Measurements from ENCODE around the gene CNDP2. TPM values are rescaled to one million over a fixed set of nuclear protein-coding genes. Genes with fewer than 3 reads are reported as not detected.

The CNDP2 gene
- total RNA-seq, 1 experiment from 2014 or later, result 161 TPM

DNA sequence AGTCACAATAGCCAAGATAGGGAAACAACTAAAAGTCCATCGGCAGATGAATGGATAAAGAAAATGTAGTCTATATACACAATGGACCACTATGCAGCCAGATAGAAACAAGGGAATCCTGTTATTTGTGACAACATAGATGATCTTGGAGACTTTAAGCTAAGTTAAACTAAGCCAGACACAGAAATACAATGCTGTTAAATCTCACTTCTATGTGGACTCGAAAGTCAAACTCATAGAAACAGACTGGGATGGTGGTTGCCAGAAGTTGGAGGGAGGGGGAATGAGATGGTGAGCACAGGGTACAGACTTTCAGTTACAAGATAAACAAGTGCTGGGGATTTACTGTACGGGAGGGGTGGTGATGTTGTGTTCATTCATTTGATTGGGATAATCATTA is 32.8 kb downstream of the CNDP2 start:
- no peak overlapping the region for H3K4me3 ChIP-seq
- H3K4me2 ChIP-seq, result no peak overlapping the region
- H3K9me2 ChIP-seq (ENCODE audit: insufficient read depth), result no peaks in the 10 kb centered on the region
- H3K4me1 ChIP-seq (replicated peaks; ENCODE audit: insufficient read depth), result peaks cover 8% of the 10 kb centered on the region; the same call in 1 of the 2 replicates
- DNase-seq, result no peak
- TF ChIP-seq, protein P1, sequence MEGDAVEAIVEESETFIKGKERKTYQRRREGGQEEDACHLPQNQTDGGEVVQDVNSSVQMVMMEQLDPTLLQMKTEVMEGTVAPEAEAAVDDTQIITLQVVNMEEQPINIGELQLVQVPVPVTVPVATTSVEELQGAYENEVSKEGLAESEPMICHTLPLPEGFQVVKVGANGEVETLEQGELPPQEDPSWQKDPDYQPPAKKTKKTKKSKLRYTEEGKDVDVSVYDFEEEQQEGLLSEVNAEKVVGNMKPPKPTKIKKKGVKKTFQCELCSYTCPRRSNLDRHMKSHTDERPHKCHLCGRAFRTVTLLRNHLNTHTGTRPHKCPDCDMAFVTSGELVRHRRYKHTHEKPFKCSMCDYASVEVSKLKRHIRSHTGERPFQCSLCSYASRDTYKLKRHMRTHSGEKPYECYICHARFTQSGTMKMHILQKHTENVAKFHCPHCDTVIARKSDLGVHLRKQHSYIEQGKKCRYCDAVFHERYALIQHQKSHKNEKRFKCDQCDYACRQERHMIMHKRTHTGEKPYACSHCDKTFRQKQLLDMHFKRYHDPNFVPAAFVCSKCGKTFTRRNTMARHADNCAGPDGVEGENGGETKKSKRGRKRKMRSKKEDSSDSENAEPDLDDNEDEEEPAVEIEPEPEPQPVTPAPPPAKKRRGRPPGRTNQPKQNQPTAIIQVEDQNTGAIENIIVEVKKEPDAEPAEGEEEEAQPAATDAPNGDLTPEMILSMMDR (conservative IDR thresholded peaks at IDR 0.05), result no peak
- no peak for TF ChIP-seq EZH2 (IDR thresholded peaks at IDR 0.05; ENCODE audit: low read depth)
- no peak overlapping the region for H3K27ac ChIP-seq
- H3K27me3 ChIP-seq (ENCODE audit: insufficient read depth, low read depth), result peaks cover 34% of the 10 kb centered on the region; the same call in 1 of the 2 replicates
- H3K9me3 ChIP-seq (ENCODE audit: insufficient read depth, low read depth), result no peaks in the 10 kb centered on the region
- H4K20me1 ChIP-seq (ENCODE audit: insufficient read depth), result no peaks in the 10 kb centered on the region
- no peak overlapping the region for H2AFZ ChIP-seq
- ChIA-PET CTCF (no interaction called here), POLR2A (ENCODE audit: unreplicated experiment) (no interaction called here)
- intact Hi-C loops (cut with micrococcal nuclease; ENCODE audit: unreplicated experiment), result no loop called here
- no peaks in the 10 kb centered on the region for H3K79me2 ChIP-seq (ENCODE audit: low read depth)
- 0 out of 2 replicates have a peak, but pooled peaks cover 1% of the 10 kb centered on the region for H3F3A ChIP-seq (ENCODE audit: insufficient read depth, low read depth)
- H3K36me3 ChIP-seq (ENCODE audit: low read depth), result no peaks in the 10 kb centered on the region
- no TSS peak for BruUV-seq (replicated peaks)

DNA sequence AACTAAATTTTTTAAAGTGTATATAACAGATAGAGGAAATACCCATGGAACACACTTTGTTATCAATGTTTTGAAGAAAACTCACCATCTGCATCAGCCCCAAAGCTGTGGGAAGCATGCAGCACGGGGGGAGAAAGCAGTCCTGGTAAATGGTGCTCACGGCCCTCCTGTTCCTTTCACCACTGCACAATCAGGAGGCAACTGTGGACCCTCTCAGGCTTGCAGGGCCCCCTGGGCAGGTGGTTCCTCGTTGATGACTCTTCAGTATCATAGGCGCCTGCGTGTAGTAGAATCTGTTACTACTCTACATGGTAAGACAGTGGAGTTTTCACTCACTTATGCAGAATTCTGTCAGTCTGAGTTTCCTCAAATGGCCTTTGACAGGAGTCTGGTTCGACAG is 33.2 kb downstream of the CNDP2 start:
- Histone ChIP-seq H2AFZ (no peak overlapping the region), H3K36me3 (ENCODE audit: low read depth) (no peaks in the 10 kb centered on the region), H3K79me2 (ENCODE audit: low read depth) (no peaks in the 10 kb centered on the region), H3K4me2 (no peak overlapping the region), H3K27ac (no peak overlapping the region), H3K9me2 (ENCODE audit: insufficient read depth) (no peaks in the 10 kb centered on the region), H3F3A (ENCODE audit: insufficient read depth, low read depth) (no peaks in the 10 kb centered on the region), H3K4me1 (replicated peaks; ENCODE audit: insufficient read depth) (peaks cover 8% of the 10 kb centered on the region; the same call in 1 of the 2 replicates), H3K4me3 (no peak overlapping the region), H4K20me1 (ENCODE audit: insufficient read depth) (no peaks in the 10 kb centered on the region), H3K9me3 (ENCODE audit: insufficient read depth, low read depth) (no peaks in the 10 kb centered on the region), H3K27me3 (ENCODE audit: insufficient read depth, low read depth) (peaks cover 39% of the 10 kb centered on the region; the same call in 1 of the 2 replicates)
- intact Hi-C loops (cut with micrococcal nuclease; ENCODE audit: unreplicated experiment), result no loop called here
- ChIA-PET POLR2A (ENCODE audit: unreplicated experiment) (no interaction called here), CTCF (no interaction called here)
- TF ChIP-seq, protein P1 (conservative IDR thresholded peaks at IDR 0.05), result no peak
- no peak for TF ChIP-seq EZH2 (IDR thresholded peaks at IDR 0.05; ENCODE audit: low read depth)
- no peak for DNase-seq
- BruUV-seq (replicated peaks), result no TSS peak

DNA sequence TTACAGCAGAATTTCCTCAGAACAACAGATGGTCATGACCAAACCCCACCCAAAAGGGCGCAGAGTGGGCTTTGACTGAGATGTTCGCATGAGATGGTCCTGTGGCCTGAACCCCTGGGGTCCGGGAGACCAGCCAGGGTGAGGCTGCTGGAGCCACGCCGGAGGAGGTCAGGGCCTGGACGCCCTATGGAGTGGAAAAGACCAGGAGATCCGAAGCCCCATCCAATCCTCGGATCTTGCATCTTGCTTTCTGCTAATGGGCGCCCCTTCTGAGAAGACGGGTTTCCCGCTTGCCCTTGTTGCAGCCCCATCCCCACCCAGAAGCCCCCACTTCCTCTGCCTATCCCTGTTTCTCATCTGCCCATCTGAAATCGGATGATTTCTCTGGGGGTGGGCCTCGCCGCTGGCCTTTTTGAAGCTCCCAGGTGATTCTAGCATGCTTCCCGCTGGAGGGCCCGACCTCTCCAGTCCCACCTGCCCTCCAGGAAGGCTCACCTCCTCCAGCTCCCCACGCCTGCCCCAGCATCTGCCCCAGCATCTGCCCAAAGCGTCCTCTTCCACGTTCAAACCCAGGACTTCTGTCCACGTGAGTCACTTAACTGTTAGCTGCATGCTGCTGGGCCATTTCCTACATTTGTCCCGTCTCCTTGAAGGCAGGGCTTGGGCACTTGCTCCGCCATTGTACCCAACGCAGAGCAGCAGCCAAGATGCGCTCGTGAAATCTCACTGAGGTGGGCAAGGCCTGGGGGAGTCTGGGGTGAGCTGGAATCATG is 33.8 kb downstream of the CNDP2 start:
- H3K4me2 ChIP-seq, result no peak overlapping the region
- H3K27me3 ChIP-seq (ENCODE audit: insufficient read depth, low read depth), result peaks cover 45% of the 10 kb centered on the region; the same call in 1 of the 2 replicates
- H3K79me2 ChIP-seq (ENCODE audit: low read depth), result no peaks in the 10 kb centered on the region
- no peaks in the 10 kb centered on the region for H3K9me3 ChIP-seq (ENCODE audit: insufficient read depth, low read depth)
- ChIA-PET POLR2A (ENCODE audit: unreplicated experiment) (no interaction called here), CTCF (no interaction called here)
- H2AFZ ChIP-seq, result no peak overlapping the region
- BruUV-seq (replicated peaks), result no TSS peak
- H4K20me1 ChIP-seq (ENCODE audit: insufficient read depth), result no peaks in the 10 kb centered on the region
- H3K27ac ChIP-seq, result no peak overlapping the region
- H3K4me1 ChIP-seq (replicated peaks; ENCODE audit: insufficient read depth), result peaks cover 8% of the 10 kb centered on the region; the same call in 1 of the 2 replicates
- H3K9me2 ChIP-seq (ENCODE audit: insufficient read depth), result no peaks in the 10 kb centered on the region
- intact Hi-C loops (cut with micrococcal nuclease; ENCODE audit: unreplicated experiment), result no loop called here
- no peaks in the 10 kb centered on the region for H3F3A ChIP-seq (ENCODE audit: insufficient read depth, low read depth)
- no peak for DNase-seq
- no peak overlapping the region for H3K4me3 ChIP-seq
- TF ChIP-seq, protein P1 (conservative IDR thresholded peaks at IDR 0.05), result no peak
- TF ChIP-seq EZH2 (IDR thresholded peaks at IDR 0.05; ENCODE audit: low read depth), result no peak
- H3K36me3 ChIP-seq (ENCODE audit: low read depth), result no peaks in the 10 kb centered on the region
